Measurements from ENCODE around the gene RRP1B.

The RRP1B gene

DNA sequence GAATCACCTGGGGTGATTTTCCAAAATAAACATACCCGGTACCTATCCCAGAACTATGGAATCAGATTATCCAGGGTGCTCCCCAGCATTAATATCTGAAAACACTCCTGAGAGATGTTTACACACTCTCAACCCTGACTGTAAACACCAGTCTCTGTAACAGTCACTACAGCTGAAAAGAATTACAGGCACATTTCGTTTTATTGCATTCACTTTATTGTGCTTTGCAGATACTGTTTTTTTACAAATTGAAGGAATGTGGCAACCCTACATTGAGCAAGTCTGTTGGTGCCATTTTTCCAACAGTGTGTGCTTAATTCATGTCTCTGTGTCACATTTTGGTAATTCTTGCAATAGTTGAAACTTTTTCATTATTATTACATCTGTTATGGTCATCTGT lies 31.8 kb upstream of the RRP1B start:
- no peak for ATAC-seq
- TF ChIP-seq ARNTL (CRISPR knock-in tag; IDR thresholded peaks at IDR 0.05; ENCODE audit: borderline replicate concordance, low read depth) (no peak), ZNF8 (CRISPR knock-in tag; IDR thresholded peaks at IDR 0.05) (no peak), ZFP3 (CRISPR knock-in tag; IDR thresholded peaks at IDR 0.05) (no peak), SNAI2 (CRISPR knock-in tag; IDR thresholded peaks at IDR 0.05) (no peak), ESRRG (CRISPR knock-in tag; IDR thresholded peaks at IDR 0.05) (no peak)
- TF ChIP-seq, protein P1, sequence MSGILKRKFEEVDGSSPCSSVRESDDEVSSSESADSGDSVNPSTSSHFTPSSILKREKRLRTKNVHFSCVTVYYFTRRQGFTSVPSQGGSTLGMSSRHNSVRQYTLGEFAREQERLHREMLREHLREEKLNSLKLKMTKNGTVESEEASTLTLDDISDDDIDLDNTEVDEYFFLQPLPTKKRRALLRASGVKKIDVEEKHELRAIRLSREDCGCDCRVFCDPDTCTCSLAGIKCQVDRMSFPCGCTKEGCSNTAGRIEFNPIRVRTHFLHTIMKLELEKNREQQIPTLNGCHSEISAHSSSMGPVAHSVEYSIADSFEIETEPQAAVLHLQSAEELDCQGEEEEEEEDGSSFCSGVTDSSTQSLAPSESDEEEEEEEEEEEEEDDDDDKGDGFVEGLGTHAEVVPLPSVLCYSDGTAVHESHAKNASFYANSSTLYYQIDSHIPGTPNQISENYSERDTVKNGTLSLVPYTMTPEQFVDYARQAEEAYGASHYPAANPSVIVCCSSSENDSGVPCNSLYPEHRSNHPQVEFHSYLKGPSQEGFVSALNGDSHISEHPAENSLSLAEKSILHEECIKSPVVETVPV (CRISPR knock-in tag; IDR thresholded peaks at IDR 0.05), result no peak
- TF ChIP-seq, protein P2, sequence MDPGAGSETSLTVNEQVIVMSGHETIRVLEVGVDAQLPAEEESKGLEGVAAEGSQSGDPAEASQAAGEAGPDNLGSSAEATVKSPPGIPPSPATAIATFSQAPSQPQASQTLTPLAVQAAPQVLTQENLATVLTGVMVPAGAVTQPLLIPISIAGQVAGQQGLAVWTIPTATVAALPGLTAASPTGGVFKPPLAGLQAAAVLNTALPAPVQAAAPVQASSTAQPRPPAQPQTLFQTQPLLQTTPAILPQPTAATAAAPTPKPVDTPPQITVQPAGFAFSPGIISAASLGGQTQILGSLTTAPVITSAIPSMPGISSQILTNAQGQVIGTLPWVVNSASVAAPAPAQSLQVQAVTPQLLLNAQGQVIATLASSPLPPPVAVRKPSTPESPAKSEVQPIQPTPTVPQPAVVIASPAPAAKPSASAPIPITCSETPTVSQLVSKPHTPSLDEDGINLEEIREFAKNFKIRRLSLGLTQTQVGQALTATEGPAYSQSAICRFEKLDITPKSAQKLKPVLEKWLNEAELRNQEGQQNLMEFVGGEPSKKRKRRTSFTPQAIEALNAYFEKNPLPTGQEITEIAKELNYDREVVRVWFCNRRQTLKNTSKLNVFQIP (CRISPR knock-in tag; IDR thresholded peaks at IDR 0.05; ENCODE audit: borderline replicate concordance, low read depth), result no peak
- TF ChIP-seq, protein P3, sequence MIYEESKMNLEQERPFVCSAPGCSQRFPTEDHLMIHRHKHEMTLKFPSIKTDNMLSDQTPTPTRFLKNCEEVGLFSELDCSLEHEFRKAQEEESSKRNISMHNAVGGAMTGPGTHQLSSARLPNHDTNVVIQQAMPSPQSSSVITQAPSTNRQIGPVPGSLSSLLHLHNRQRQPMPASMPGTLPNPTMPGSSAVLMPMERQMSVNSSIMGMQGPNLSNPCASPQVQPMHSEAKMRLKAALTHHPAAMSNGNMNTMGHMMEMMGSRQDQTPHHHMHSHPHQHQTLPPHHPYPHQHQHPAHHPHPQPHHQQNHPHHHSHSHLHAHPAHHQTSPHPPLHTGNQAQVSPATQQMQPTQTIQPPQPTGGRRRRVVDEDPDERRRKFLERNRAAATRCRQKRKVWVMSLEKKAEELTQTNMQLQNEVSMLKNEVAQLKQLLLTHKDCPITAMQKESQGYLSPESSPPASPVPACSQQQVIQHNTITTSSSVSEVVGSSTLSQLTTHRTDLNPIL (CRISPR knock-in tag; IDR thresholded peaks at IDR 0.05; ENCODE audit: low read depth), result no peak

DNA sequence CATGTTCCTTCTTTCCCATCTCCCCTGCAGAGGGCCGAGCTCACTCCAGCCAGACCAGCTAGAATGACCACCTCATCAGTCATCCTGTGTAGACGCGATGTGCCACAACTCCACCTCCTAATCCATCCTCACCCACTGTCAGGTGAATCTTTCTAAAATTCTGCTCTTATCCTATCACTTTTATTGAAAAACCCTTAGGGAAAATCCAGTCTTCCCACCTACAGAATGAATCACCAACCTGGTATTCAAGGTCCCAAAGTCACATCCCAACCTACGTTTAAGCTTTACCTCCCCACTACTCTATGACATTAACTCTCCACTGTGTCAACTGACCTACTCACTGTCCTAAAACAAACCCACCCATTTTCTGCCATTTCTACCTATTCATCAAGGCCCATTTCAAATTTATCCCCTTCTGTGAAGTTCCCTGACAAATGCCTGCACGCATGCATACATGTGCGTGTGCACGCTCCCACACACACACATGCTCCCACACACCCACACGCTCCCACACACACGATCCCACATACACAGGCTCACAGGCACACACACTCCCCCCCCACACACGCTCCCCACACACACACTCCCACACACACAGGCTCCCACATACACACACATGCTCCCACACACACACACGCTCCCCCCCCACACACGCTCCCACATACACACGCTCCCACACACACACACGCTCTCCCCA lies 27.8 kb upstream of the RRP1B start:
- ATAC-seq, result no peak
- TF ChIP-seq ZNF8 (CRISPR knock-in tag; IDR thresholded peaks at IDR 0.05), result no peak
- TF ChIP-seq TOX (CRISPR knock-in tag; IDR thresholded peaks at IDR 0.05; ENCODE audit: borderline replicate concordance), result no peak

DNA sequence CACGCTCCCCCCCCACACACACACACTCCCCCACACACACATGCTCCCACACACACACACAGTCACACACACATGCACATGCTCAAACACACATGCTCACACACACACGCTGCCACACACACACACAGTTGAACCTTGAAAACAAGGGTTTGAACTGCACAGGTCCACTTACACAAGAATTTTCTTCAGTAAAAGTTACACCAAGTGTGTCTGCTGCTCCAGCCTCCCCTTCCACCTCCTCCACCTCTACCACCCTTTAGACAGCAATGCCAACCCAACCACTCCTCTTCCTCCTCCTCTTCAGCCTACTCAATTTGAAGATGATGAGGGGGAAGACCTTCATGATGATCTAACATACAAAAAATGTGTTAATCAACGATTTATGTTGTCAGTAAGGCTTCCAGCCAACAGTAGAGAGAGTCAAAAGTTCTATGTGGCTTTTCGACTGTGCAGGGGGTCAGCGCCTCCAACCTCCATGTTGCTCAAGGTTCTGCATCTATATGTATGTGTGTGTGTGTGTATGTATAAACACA lies 26.9 kb upstream of the RRP1B start:
- TF ChIP-seq ZC3H10 (CRISPR knock-in tag; IDR thresholded peaks at IDR 0.05) (no peak), OSR1 (CRISPR knock-in tag; IDR thresholded peaks at IDR 0.05) (no peak), GLIS3 (CRISPR knock-in tag; IDR thresholded peaks at IDR 0.05) (no peak), CSDC2 (CRISPR knock-in tag; IDR thresholded peaks at IDR 0.05) (no peak), RARB (CRISPR knock-in tag; IDR thresholded peaks at IDR 0.05) (no peak), ESRRG (CRISPR knock-in tag; IDR thresholded peaks at IDR 0.05) (no peak), TCF4 (CRISPR knock-in tag; IDR thresholded peaks at IDR 0.05; ENCODE audit: borderline replicate concordance) (no peak), ZNF565 (CRISPR knock-in tag; conservative IDR thresholded peaks at IDR 0.05; ENCODE audit: low read depth) (no peak), BACH2 (CRISPR knock-in tag; IDR thresholded peaks at IDR 0.05; ENCODE audit: borderline replicate concordance) (no peak), ARNTL (CRISPR knock-in tag; IDR thresholded peaks at IDR 0.05; ENCODE audit: borderline replicate concordance, low read depth) (no peak), PPARA (CRISPR knock-in tag; IDR thresholded peaks at IDR 0.05; ENCODE audit: borderline replicate concordance) (no peak), SNAI2 (CRISPR knock-in tag; IDR thresholded peaks at IDR 0.05) (no peak)
- TF ChIP-seq, protein P1 (CRISPR knock-in tag; IDR thresholded peaks at IDR 0.05), result no peak
- TF ChIP-seq, protein P4, sequence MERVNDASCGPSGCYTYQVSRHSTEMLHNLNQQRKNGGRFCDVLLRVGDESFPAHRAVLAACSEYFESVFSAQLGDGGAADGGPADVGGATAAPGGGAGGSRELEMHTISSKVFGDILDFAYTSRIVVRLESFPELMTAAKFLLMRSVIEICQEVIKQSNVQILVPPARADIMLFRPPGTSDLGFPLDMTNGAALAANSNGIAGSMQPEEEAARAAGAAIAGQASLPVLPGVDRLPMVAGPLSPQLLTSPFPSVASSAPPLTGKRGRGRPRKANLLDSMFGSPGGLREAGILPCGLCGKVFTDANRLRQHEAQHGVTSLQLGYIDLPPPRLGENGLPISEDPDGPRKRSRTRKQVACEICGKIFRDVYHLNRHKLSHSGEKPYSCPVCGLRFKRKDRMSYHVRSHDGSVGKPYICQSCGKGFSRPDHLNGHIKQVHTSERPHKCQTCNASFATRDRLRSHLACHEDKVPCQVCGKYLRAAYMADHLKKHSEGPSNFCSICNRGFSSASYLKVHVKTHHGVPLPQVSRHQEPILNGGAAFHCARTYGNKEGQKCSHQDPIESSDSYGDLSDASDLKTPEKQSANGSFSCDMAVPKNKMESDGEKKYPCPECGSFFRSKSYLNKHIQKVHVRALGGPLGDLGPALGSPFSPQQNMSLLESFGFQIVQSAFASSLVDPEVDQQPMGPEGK (CRISPR knock-in tag; IDR thresholded peaks at IDR 0.05; ENCODE audit: borderline replicate concordance), result no peak
- TF ChIP-seq, protein P3 (CRISPR knock-in tag; IDR thresholded peaks at IDR 0.05; ENCODE audit: low read depth), result no peak
- TF ChIP-seq, protein P5, sequence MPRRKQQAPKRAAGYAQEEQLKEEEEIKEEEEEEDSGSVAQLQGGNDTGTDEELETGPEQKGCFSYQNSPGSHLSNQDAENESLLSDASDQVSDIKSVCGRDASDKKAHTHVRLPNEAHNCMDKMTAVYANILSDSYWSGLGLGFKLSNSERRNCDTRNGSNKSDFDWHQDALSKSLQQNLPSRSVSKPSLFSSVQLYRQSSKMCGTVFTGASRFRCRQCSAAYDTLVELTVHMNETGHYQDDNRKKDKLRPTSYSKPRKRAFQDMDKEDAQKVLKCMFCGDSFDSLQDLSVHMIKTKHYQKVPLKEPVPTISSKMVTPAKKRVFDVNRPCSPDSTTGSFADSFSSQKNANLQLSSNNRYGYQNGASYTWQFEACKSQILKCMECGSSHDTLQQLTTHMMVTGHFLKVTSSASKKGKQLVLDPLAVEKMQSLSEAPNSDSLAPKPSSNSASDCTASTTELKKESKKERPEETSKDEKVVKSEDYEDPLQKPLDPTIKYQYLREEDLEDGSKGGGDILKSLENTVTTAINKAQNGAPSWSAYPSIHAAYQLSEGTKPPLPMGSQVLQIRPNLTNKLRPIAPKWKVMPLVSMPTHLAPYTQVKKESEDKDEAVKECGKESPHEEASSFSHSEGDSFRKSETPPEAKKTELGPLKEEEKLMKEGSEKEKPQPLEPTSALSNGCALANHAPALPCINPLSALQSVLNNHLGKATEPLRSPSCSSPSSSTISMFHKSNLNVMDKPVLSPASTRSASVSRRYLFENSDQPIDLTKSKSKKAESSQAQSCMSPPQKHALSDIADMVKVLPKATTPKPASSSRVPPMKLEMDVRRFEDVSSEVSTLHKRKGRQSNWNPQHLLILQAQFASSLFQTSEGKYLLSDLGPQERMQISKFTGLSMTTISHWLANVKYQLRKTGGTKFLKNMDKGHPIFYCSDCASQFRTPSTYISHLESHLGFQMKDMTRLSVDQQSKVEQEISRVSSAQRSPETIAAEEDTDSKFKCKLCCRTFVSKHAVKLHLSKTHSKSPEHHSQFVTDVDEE (CRISPR knock-in tag; IDR thresholded peaks at IDR 0.05), result no peak
- ATAC-seq, result no peak

All from SK-N-SH treated with all-trans-retinoic acid at 6 μM for 48 hours (cell line).